Ammon's horn (tissue), 1 donor: ENCODE results near the gene VBP1.
A peak's percentile ranks its signal among the peaks of the same experiment; 100 is the strongest.
"Not testable (repeated sequence)": the region's sequence is repeated elsewhere in the genome, so short reads cannot be mapped to it uniquely, and the experiment has no call there.

Experiments
- DNase-seq: peaks from one replicate; pipeline ENCODE4 v3.0.0-alpha.2; 2016; ENCODE audit warnings: low spot score

Gene VBP1, protein sequence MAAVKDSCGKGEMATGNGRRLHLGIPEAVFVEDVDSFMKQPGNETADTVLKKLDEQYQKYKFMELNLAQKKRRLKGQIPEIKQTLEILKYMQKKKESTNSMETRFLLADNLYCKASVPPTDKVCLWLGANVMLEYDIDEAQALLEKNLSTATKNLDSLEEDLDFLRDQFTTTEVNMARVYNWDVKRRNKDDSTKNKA

DNA sequence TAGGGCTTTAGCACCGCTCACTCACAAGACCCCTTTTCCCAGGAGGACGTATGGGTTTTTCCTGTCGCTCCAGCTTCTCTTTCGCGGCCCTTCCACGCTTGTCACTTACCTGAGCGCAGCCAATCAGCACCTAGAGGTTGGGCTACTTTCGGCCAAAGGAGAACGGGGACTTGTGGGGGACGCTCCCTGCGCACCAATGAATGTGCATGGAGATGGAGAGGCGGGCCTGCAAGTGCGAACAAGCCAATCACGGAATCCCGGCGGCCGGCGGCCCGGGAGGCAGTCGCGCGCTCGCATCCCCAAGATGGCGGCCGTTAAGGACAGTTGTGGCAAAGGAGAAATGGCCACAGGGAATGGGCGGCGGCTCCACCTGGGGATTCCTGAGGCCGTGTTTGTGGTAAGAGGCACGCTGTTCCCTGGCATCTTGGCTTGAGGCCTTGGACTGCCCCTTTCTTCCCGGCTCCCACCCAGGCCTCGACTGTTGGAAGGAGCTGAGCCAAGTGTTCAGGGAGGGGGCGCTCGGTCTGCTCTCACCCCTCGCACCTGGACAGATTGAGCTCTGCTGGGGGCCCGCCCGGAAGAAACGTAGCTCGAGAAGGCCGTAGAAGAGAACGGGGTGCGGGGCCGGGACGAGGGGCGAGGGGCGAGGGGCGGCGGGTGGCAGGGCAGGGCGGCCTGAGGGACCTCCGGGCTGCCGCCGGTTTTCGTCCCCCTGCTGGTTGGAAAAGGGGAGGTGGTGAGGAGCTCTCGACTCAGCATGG is at the start of gene VBP1:
Gene VBP1 (plus strand): TSS at position 282 of the 761 bp plus-strand sequence. CDS start 23 bp downstream, at position 305.
- DNase-seq: peak; percentile 97

DNA sequence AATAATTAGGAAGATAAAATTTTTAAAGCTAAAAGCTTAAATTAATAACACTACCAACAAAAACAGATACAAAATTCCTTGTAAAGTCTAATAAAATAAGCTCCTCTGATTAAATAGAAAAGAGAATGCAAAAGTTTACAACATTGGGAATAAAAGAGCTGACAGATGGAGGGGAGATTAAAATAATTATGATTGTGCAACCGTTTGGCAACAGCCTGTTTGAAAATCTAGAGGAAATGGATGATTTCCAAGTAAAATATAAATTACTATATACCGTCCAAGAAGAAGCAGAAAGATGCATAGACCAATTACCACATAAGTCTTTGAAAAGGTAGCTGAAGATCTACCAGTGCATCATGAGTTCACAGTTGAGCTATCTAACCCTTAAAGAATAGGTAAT is 46.4 kb upstream of the VBP1 start:
- no peak for DNase-seq

DNA sequence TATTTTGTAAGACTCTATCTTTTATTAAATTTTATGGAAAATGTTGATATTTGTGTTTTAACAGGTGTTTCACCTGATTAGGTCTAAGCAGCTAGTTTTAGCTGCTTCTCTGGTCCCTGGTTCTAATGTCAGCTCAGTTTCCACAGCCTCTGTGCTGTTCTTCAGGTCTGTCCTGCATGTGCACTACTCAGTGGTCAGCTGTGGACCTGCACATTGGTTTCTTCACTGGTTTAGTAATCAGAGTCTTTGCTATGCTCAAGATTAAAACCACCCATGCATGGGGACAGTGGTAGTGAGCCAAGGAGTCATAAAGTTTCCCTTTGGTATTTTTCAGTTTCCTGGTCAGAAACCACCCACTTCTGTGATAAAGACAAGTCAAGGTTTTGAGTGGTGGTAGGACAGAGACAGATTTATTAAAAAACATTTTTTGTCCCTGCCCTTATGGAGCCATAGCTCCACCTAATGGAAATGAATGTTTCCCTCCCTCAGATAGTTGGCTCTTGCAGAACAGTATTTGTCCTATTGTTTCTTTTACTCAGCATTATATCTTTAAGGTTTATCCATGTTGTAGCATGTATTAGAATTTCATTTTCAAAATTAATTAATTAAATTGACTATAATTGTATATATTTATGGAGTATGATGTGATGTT is 36.8 kb upstream of the VBP1 start:
- no peak for DNase-seq

DNA sequence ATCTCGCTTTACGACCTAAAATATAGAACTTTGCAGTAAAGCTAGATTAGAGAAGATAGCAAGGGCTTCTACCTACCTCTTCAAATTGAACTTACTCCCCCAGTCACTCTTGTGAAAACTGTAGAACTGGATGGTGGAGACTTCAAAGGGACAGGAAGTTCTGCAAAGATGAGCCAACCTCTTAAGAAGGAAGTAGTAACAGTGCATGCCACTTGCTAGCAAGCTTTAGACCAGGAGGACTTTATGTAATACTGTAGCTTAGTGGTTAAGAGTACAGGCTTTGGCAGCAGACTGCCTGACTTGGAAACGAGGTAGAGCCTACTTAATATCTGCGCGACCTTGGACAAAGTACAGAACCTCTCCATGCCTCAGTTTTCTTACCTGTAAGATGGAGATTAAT is 27.5 kb upstream of the VBP1 start:
- no peak for DNase-seq

DNA sequence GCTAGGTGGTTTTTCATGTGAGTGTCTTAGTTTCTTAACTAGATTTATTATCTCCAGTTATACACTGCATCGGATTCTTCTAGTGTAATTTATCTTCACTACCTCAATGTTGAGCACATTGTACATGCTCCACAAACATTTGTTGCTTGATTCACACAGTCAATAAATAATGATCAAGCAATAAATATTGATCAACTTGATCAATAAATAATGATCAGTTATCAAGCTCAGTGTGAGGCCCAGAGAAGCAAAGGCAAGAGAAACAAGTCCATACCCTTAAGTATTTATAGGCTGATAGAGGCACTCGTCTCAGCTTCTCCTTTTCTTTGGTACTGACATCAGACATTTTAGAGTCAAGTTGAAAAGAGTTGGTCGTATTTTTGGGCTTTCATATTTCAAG is 5.1 kb upstream of the VBP1 start:
- DNase-seq: no peak

DNA sequence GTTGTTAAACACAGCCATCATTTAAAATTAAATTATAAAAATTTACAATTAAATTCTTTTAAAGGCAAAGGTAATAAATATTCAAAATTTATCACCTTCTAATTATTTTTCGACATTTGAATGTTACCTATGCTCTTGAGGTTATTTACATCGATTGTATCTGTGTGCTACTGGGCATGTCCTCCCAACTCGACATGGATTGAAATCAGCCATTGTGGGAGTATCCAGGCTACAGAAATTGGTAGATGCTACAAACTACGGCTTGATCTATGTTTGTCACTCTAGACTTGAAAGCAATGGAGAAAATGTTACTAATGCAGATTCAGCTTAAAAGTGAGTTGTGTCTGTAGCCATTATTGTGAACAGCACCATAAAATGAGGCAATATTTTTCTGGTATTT is 2.5 kb upstream of the VBP1 start:
- DNase-seq: no peak

DNA sequence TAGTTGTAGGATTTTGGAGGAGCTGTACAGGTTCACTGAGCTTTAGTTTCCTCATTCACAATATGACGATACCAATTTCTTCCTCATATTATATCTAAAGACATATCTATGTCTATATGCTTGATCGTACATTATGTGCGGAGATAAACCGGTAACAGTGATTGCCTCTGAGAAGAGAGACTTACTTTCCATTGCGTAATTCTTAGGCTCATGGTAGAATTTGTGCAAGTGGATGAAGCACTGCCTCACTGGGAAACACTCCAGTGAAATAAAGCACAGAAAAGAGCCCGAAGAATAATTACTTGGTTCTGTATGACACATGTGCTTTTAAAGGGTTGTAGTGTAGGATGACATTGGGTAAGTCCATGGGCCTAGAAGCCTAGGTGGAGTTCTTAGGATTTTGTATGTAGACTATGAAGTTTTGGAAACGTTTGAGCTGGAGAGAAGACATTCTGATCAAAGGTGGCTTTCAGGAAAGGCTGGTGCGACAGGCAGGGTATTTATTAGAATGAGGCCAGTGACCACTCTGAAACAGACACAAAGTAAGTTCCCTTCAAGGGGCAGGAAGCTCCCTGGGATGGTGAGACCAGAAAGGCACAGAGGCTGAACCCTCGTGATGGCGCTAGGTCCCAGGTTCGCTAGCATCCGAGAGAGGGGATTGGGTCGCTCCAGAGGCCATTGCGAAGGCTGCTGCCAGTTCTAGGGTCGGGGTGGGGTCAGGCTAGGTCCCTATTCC is 649 bp upstream of the VBP1 start:
- DNase-seq: no peak

DNA sequence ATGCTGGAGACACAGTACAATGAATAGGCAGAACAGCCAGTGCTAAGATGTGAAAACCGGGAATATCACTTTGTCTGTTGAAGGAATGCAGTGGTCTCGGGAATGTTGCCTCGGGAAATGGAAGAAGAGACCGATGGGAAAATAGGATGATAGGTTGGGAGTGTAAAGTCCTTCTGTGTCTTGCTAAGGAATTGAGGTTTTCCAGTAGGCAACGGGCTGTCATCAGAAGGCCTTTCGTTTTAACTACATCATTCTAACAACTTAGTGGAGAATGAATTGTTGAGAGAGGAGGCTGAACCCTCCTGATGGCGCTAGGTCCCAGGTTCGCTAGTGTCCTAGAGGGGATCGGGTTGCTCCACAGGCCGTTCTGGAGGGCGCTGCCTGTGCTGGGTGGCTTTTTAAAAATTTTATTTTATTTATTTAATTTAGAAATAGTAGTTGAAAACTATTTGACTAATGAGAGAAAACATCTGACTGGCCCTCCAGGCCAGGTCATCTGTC is 730 bp downstream of the VBP1 start:
- DNase-seq: peak; percentile 13

DNA sequence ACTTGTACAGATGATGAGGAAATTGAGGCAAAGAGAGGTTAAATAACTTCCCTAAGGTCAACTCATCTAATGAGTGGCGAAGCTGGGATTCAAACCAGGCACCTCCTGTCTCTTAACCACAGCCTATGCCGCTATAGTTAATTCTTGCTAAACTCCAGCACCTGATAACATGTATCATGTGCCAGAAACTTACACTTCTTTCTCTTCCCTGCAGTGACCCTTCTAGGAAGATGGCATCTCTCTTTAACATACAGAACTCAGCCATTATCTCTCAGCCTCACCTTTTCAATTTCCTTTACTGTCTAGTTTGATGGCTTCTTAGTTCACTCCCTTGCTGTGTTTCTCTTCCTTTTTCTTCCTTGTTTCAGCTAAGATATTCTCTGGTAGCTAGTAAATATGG is 2.5 kb downstream of the VBP1 start:
- no peak for DNase-seq

DNA sequence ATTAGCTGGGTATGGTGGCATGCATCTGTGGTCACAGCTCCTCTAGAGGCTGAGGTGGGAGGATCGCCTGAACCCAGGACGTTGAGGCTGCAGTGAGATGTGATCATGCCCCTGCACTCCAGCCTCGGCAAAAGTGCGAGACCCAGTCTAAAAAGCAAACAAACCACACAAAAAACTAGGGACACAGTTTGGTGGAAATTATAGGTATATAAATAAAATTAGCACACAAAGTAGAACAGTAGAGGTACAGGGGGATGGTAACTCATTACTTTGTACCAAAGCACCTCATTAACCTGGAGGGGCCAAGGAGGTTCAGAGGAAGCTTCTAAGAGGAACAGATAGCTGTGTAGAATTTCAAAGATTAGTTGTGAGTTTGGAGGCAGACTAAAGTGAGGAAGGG is 5.1 kb downstream of the VBP1 start:
- DNase-seq: no peak

DNA sequence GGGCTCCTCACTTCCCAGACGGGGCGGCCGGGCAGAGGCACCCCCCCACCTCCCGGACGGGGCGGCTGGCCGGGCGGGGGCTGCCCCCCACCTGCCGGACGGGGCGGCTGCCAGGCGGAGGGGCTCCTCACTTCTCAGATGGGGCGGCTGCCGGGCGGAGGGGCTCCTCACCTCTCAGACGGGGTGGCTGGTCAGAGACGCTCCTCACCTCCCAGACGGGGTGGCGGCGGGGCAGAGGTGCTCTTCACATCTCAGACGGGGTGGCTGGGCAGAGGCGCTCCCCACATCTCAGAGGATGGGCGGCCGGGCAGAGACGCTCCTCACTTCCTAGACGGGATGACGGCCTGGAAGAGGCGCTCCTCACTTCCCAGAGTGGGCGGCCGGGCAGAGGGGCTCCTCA is 7.5 kb downstream of the VBP1 start:
- DNase-seq: not testable (repeated sequence)

DNA sequence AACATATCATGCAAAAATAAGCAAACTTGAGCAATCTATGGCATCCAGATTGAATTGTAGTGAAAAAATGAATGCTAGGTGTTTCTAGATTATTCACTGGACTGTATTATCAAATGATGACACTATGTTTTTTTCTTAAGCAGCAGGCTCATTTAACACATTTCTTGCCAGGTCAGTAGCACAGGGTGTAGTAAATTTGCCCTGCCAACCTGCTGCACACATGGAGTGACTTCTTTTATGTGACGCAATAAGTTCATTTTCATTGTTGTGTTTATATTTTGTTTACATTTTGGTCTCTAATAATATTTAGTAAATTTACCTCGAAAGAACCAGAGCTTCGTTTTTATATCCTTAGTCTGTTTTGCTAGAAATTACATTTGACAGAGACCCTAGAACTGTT is 9.5 kb downstream of the VBP1 start:
- no peak for DNase-seq

DNA sequence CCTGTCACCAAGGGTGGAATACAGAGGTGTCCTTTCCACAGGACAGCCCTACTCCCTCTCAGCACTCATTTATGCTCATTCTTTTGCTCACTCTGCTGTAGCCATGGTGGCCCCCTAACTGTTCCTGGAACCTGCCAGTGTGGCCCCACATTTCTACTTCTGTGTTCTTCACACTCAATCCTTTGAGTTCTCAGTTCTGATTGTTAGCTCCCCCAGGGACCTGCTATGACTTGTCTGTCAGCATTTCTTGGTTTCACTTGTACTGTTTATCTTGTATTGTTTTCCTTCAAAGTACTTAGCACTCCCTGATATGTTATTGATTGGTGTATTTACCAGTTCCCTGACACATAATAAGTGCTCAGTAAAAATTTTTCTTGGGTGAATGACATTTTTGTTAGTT is 14.9 kb downstream of the VBP1 start:
- DNase-seq: no peak

DNA sequence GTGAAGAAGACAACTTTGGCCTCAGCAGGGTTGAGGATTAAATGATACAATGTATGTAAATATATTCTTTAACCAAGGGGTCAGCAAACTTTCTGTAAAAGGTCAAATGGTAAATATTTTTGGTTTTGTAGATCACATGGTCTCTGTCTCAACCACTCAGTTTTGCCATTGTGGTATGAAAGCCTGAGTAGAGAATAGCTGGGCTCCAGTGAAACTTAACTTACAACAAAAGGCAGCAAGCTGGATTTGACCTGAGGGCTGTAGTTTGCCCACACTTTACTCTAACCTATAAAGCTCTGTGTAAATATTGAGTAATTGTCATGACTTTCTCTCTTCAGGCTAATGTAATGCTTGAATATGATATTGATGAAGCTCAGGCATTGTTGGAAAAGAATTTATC is 19.6 kb downstream of the VBP1 start:
- no peak for DNase-seq

DNA sequence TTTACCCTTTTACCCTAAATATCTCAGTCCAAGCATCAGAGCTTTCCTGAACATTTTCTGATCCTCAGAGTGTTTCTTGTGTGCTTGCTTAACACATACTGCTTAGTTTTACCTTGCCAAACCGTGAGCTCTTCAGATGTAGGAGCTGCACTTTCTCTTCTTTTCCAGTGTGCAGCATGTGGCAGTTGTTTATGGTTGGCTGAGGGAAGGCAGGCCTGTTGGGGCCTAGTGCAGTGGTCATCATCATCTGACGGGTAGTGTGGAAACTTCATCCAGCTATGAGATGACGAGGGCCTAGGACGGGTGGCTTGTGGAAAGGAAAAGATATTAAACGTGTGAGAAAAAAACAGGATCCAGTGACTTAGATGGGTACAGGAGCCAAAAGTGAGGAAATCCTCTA is 21.5 kb downstream of the VBP1 start:
- DNase-seq: no peak

DNA sequence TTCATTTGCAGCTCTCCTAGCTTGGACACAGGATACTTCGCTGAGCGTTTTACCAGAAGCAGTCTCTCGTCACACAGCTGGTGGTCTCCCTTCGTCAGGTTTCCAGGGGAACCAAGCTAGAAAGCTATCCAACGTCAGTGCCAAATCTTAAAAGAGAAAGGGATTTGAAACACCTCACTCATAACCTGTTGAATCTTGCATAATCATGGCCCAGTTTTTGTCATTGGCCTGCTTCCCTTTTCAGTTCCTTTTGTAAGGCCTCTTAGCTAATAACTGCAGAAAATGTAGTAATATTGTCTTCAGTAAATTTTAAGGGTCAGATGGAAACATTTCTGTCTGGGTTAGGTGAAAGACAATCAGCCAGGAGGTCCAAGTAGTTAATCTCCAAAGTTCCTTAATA is 26.0 kb downstream of the VBP1 start:
- no peak for DNase-seq

DNA sequence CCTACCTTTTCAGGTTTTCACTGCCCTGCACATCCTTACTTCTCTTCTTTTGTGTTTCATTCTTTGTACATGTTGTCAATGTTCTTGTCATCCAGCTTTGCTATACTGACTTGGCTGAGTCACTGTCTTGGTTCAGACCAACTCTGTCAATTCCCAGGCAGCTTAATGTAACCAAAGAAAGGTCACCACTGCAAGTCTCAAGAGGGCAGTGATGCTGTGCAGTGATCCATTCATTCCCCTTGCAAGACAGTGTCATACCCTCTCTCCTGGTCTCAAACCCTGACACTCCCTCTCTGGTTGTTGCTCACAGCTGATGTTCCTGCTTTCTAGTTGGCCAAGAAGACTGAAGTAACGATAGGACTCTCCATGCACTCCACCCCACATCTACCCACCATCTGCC is 30.5 kb downstream of the VBP1 start:
- DNase-seq: no peak

DNA sequence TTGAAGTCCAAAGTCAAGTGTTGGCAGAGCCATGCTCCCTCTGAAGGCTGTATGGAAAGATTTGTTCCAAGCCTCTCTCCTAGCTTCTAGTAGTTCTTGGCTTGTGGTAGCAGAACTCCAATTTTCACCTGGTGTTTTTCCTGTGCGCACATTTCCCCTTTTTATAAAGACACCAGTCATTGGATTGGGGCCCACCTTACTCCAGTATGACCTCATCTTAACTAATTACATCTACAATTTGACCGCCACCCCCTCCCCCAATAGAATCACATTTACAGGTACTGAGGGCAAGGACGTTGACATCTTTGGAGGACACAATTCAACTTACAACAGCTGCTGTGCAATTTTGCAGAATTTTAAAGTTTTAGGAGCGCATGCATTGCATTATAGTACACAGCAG is 31.2 kb downstream of the VBP1 start:
- DNase-seq: no peak

DNA sequence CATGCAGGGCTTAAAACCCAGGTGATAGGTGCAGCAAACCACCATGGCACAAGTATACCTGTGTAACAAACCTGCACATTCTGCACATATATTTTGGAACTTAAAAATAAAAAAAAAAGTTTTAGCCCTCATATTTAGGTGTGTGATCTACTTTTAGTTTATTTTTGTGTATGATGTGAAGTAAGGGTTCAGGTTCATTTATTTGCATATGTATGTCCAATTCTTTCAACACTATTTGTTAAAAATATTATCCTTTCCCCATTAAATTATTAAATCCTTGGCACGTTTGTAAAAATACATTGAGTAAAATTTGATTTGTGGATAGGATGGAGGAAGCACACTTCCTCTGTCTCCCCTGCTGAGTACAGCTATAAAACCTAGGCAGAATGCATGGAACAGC is 35.1 kb downstream of the VBP1 start:
- no peak for DNase-seq

DNA sequence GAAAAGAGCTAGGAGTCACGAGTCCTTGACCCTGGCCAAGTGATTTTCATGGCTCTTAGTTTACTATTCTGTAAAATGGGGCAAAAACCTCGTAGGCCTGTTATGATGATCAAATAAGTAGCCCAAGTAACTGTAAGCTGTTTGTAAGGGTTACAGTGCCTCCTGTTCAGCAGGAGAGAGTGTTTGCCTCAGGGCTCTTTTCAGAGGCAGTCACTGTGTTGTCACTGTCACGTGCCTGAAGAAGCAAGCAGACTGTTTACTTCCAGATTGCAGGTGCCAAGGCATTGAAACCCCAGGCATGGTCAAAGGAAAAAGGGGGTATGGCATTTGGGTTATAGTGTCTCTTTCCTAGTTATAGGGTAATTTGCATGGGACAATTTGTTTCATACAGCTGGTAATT is 43.5 kb downstream of the VBP1 start:
- DNase-seq: no peak

DNA sequence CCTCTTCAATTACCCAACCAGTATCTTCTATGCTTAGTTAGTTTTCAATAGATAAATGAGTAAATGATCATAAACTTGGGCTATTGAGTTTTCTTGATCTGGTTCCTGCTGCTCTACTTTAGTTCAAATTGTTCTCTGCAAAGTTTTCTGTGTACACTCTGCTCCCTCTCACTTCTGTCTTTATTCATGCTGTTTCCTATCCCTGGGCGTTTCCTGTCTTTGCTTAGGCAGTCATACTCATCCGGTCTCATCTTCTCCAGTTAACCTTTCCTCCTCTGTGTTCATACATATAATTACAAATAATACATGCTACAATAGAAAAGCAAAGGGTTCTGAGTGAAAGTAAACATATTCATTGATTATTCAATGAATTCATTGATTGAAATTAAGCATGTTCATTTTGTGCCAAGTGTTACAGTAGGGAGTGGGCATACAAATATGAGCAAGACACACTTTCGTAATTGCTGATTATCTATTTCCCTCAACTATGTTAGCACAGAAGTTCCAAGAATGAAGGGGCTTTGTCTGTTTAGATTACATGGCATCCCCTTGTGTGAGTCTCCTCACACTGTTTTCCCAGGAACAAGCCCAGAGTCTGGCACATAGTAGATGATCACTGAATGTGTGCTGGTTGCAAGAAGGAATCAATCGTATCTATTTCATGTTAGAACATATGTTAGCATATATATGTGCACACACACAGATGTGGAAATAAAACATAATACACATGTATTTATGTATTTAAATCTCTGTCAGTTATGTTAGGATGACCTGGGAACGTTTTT is 46.9 kb downstream of the VBP1 start:
- DNase-seq: no peak
